Measurements from ENCODE around the gene NUP93. TPM values are rescaled to one million over a fixed set of nuclear protein-coding genes. Genes with fewer than 3 reads are reported as not detected.

The NUP93 gene
- total and polyA plus RNA-seq, 2 of the 8 experiments (the other 6 are each of a cell fraction or from before 2014, with no cell fraction given) = 147 to 201 TPM

- Histone ChIP-seq H2AK5ac (ENCODE audit: low read depth, low read length) (no peak overlapping the region), H4K20me1 (replicated peaks in 1 of 2; ENCODE audit: control insufficient read depth in 1 of 2, insufficient read depth in 2 of 2, low read length in 2 of 2) (no peaks in the 10 kb centered on the region), H3K79me2 (ENCODE audit: control insufficient read depth in 1 of 2, insufficient read depth in 2 of 2, low read length in 2 of 2) (no peaks in the 10 kb centered on the region), H3K27me3 (replicated peaks in 1 of 4; ENCODE audit: control insufficient read depth in 3 of 4, extremely low read depth in 1 of 4, insufficient read depth in 3 of 4, low read length in 3 of 4) (no peaks in the 10 kb centered on the region; a peak in 2 of 7 replicates), H3K56ac (replicated peaks; ENCODE audit: insufficient read length, low read depth, low read length) (no peak overlapping the region), H2BK15ac (ENCODE audit: low read length) (no peak overlapping the region), H2AFZ (ENCODE audit: low read length) (no peak overlapping the region), H3K4ac (replicated peaks; ENCODE audit: insufficient read length, low read depth, low read length) (no peak overlapping the region), H3K18ac (ENCODE audit: extremely low read depth, low read length) (no peak overlapping the region), H3K4me3 (ENCODE audit: extremely low read depth in 1 of 4, insufficient read depth in 2 of 4, low read depth in 3 of 4, low read length in 4 of 4) (no peak overlapping the region), H2BK12ac (ENCODE audit: low read depth, low read length) (no peak overlapping the region), H3K79me1 (ENCODE audit: low read depth, low read length) (no peaks in the 10 kb centered on the region), H4K91ac (replicated peaks; ENCODE audit: insufficient read length, low read length) (no peak overlapping the region), H3K4me2 (ENCODE audit: insufficient read depth in 1 of 2, low read depth in 2 of 2, low read length in 2 of 2) (no peak overlapping the region), H3K9me3 (ENCODE audit: insufficient read depth in 2 of 2, low read depth in 1 of 2, low read length in 1 of 2) (peaks cover 0 to 4% of the 10 kb centered on the region in 2 experiments; a peak in 1 of 4 replicates), H2BK5ac (ENCODE audit: low read depth, low read length) (no peak overlapping the region), H3K23ac (ENCODE audit: insufficient read length) (no peak overlapping the region), H3K23me2 (ENCODE audit: low read depth, low read length) (no peaks in the 10 kb centered on the region), H3K36me3 (ENCODE audit: control insufficient read depth in 2 of 4, insufficient read depth in 4 of 4, low read length in 3 of 4) (no peaks in the 10 kb centered on the region), H3K4me1 (replicated peaks in 1 of 4; ENCODE audit: control insufficient read depth in 3 of 4, insufficient read depth in 4 of 4, low read length in 3 of 4) (peaks cover 0 to 2% (median 0%) of the 10 kb centered on the region in 4 experiments; a peak in 1 of 7 replicates), H3K9ac (replicated peaks in 1 of 4; ENCODE audit: extremely low read depth in 1 of 4, low read depth in 3 of 4, low read length in 3 of 4) (no peak overlapping the region), H4K8ac (ENCODE audit: extremely low read depth, insufficient read depth, low read length) (no peak overlapping the region), H2BK120ac (replicated peaks; ENCODE audit: low read depth, low read length) (no peak overlapping the region), H3K14ac (ENCODE audit: insufficient read length) (no peak overlapping the region), H4K5ac (ENCODE audit: insufficient read length, low read depth, low read length) (no peak overlapping the region), H3K27ac (ENCODE audit: low read depth, low read length) (no peak overlapping the region), H2BK20ac (ENCODE audit: low read length) (no peak overlapping the region)
- CTCF ChIA-PET (ENCODE audit: partially characterized antibody) = interaction anchor here (0.6 to 4.8 kb wide), 15 partner anchors 7 to 124 kb away, joined by 3 to 85 read pairs (median 24); partner anchors contain the start of genes MT1B, MT1G, MT1H and MT1X
- DNase-seq (ENCODE audit: low read depth in 1 of 2, low spot score in 2 of 2) (no peak), FAIRE-seq (no peak)
- peak; percentile 42; the same call in 1 of the 2 replicates for TF ChIP-seq CEBPB (IDR thresholded peaks at IDR 0.05; ENCODE audit: low read depth, low read length)
- TF ChIP-seq GABPA (IDR thresholded peaks at IDR 0.05; ENCODE audit: borderline replicate concordance, insufficient read depth, low read length) = no peak
- WGBS, 2 experiments (ENCODE audit: extremely low coverage in 1 of 2, insufficient coverage in 1 of 2, insufficient read length in 1 of 2, insufficient replicate concordance in 2 of 2, low coverage in 1 of 2, low lambda C conversion rate in 2 of 2, missing lambda C conversion rate in 1 of 2) = 64% methylated on average over 1 of the region's 1 CpG; no CpG with 5 or more reads in 1 of the 2 experiments
- POLR2A ChIA-PET (ENCODE audit: partially characterized antibody) = interaction anchor here (0.9 to 3.3 kb wide), 3 partner anchors 16 to 75 kb away, joined by 5 to 25 read pairs (median 24); partner anchors contain the start of genes MT1E and MT1X
Measured at GRCh38 chr16:56700195-56700594, 29.7 kb upstream of the NUP93 start.

All from H1 (cell line).